WERI-Rb-1 (cell line): ENCODE data around the gene ERGIC1.

Source experiments
- DNase-seq: peaks from one replicate; pipeline ENCODE4 v3.0.0-alpha.2; 2020
- H3K27ac ChIP-seq: fragments of 250-450 bp; sonication (Bioruptor Pico); 2 replicates; pipeline ENCODE4 v1.5.1; 2020; ENCODE audit warnings: mild to moderate bottlenecking, moderate library complexity
- H3K27me3 ChIP-seq: fragments of 250-450 bp; sonication (Bioruptor Pico); 2 replicates; pipeline ENCODE4 v1.5.1; 2021; ENCODE audit warnings: mild to moderate bottlenecking, low read depth, moderate library complexity; ENCODE audit not compliant: insufficient read depth, severe bottlenecking
- H3K36me3 ChIP-seq: fragments of 250-450 bp; sonication (Bioruptor Pico); 2 replicates; pipeline ENCODE4 v1.5.1; 2020; ENCODE audit warnings: mild to moderate bottlenecking, moderate library complexity
- H3K4me3 ChIP-seq: 2 replicates; pipeline ENCODE4 v1.5.1; 2011; ENCODE audit warnings: low read depth, mild to moderate bottlenecking, control low read depth, low read length
- H3K9me3 ChIP-seq: fragments of 250-450 bp; sonication (Bioruptor Pico); 2 replicates; pipeline ENCODE4 v1.5.1; 2021; ENCODE audit warnings: mild to moderate bottlenecking, moderate library complexity; ENCODE audit not compliant: severe bottlenecking
- CTCF ChIP-seq: IDR thresholded peaks from 2 replicates; pipeline ENCODE4 v1.5.1; 2011; ENCODE audit warnings: low read depth, mild to moderate bottlenecking, control low read depth, inconsistent platforms, low read length

Gene ERGIC1

GRCh38 chr5:172908662-172909061 lies 74.6 kb downstream of the ERGIC1 start:
- no peaks in the 10 kb centered on the region for H3K9me3 ChIP-seq
- no peaks in the 10 kb centered on the region for H3K27me3 ChIP-seq
- H3K4me3 ChIP-seq, result no peak overlapping the region
- H3K27ac ChIP-seq, result no peak overlapping the region
- DNase-seq, result no peak
- no peak for TF ChIP-seq CTCF
- peaks cover 7% of the 10 kb centered on the region for H3K36me3 ChIP-seq

- H3K4me3 ChIP-seq, result no peak overlapping the region
- H3K27ac ChIP-seq, result no peak overlapping the region
- no peak for TF ChIP-seq CTCF
- no peaks in the 10 kb centered on the region for H3K9me3 ChIP-seq
- DNase-seq, result no peak
- H3K36me3 ChIP-seq, result peaks cover 7% of the 10 kb centered on the region
- no peaks in the 10 kb centered on the region for H3K27me3 ChIP-seq
Measured at GRCh38 chr5:172909931-172910502, 76.0 kb downstream of the ERGIC1 start.

- H3K27me3 ChIP-seq, result no peaks in the 10 kb centered on the region
Measured at GRCh38 chr5:172910828-172911627, 77.0 kb downstream of the ERGIC1 start.

GRCh38 chr5:172911628-172911880 lies 77.5 kb downstream of the ERGIC1 start:
- peaks cover 12% of the 10 kb centered on the region for H3K36me3 ChIP-seq
- TF ChIP-seq CTCF, result no peak
- H3K27ac ChIP-seq, result no peak overlapping the region
- DNase-seq, result no peak
- H3K9me3 ChIP-seq, result no peaks in the 10 kb centered on the region
- no peak overlapping the region for H3K4me3 ChIP-seq
- no peaks in the 10 kb centered on the region for H3K27me3 ChIP-seq

More at GRCh38 chr5:172910828-172911627, 77.0 kb downstream of the ERGIC1 start:
- no peaks in the 10 kb centered on the region for H3K9me3 ChIP-seq
- H3K27ac ChIP-seq, result no peak overlapping the region
- TF ChIP-seq CTCF, result peak; percentile 32; the same call in 1 of the 2 replicates
- H3K4me3 ChIP-seq, result no peak overlapping the region
- peak; percentile 29 for DNase-seq
- H3K36me3 ChIP-seq, result peaks cover 12% of the 10 kb centered on the region

- Histone ChIP-seq H3K27ac (no peak overlapping the region), H3K36me3 (peaks cover 12% of the 10 kb centered on the region)
- DNase-seq, result no peak
Measured at GRCh38 chr5:172911976-172912375, 77.9 kb downstream of the ERGIC1 start.

More at GRCh38 chr5:172911976-172912375, 77.9 kb downstream of the ERGIC1 start:
- no peaks in the 10 kb centered on the region for H3K27me3 ChIP-seq
- H3K9me3 ChIP-seq, result no peaks in the 10 kb centered on the region
- H3K4me3 ChIP-seq, result no peak overlapping the region
- TF ChIP-seq CTCF, result no peak
